GM19043 (cell line): ENCODE measurements around the gene KIF19.
"Not testable (repeated sequence)": the region's sequence is repeated elsewhere in the genome, so short reads cannot be mapped to it uniquely, and the experiment has no call there.

Source experiments
- ATAC-seq: cut with Tn5 transposase; IDR thresholded peaks from one replicate; pipeline ENCODE4 v1.9.1; 2021; ENCODE audit warnings: low read depth; ENCODE audit not compliant: unreplicated experiment

The KIF19 gene

GRCh38 chr17:74383141-74383540 is 57.1 kb downstream of the KIF19 start:
- ATAC-seq: no peak

GRCh38 chr17:74385201-74385600 is 59.2 kb downstream of the KIF19 start:
- ATAC-seq: no peak

GRCh38 chr17:74386386-74386785 is 60.4 kb downstream of the KIF19 start:
- ATAC-seq: no peak

DNA sequence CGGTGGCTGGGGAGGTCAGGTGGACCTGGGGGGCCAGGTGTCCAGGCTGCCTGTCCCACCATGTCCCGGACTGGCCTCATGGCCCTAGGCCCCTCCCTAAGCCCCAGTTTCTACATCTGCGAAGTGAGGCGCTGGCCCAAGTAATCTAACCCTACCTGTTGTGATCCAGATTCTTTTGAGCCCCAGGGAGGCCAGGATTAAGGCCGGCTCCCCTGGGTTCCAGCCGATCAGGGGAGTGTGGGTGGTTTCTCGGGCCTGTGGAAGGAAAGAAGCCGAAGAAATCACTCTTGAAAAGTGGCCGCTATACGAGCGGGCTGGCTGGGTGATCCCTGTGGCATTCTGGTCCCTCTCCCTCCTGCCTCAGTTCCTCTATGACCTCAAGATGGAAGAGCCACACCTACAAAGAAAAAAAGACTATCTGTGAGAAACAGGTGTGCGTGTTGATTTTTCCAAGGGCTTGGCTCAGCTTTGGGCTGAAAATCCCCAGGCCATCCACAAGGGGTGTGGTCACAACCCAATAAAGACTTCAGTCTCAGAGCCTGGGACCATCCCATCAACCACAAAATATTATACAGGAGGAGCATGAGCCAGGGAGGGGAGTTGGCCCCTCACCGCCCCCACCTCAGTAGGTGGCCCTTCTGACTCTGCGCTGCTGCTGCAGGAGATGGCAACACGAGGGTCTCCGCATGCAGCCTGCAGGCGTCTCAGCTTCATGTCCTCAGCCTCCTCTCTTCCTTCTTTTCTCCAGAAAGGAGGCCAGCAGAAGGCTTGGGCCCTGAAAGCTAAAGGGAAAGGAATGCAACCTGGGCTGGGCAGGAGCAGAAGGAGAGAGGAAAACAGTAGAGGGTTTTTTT is 61.6 kb downstream of the KIF19 start:
- no peak for ATAC-seq

DNA sequence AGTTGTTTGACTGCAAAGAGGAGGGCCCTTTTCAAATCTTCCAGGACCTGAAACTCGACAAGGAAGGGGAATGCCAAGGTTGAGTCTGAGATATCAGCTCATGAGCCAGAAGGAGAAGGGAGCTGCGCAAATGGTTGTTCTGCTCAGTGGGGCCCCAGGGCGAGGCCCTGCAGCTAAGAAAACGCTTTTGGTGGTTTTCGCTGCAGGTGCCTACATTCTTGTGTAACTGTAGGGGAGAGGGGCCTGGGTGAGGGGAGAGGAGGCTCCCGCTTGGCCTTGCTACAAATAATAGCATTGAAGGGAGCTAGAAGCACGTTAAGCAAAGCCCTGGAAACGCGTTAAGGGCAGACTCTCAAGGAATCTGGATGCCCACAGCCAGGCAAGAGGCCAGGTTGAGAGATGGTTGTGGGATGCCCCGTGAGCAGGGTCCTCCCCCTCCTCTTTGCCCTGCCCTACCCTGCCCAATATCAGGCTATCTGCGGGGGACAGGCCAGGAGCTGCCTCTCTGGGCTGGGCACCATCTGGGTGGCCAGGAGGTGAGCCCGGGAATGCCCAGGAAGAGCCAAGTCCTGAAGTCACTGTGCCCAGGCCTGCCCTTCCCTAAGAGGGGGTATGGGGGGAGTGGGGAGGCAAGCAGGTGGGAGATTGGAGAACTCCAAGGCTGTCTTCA is 63.2 kb downstream of the KIF19 start:
- no peak for ATAC-seq

DNA sequence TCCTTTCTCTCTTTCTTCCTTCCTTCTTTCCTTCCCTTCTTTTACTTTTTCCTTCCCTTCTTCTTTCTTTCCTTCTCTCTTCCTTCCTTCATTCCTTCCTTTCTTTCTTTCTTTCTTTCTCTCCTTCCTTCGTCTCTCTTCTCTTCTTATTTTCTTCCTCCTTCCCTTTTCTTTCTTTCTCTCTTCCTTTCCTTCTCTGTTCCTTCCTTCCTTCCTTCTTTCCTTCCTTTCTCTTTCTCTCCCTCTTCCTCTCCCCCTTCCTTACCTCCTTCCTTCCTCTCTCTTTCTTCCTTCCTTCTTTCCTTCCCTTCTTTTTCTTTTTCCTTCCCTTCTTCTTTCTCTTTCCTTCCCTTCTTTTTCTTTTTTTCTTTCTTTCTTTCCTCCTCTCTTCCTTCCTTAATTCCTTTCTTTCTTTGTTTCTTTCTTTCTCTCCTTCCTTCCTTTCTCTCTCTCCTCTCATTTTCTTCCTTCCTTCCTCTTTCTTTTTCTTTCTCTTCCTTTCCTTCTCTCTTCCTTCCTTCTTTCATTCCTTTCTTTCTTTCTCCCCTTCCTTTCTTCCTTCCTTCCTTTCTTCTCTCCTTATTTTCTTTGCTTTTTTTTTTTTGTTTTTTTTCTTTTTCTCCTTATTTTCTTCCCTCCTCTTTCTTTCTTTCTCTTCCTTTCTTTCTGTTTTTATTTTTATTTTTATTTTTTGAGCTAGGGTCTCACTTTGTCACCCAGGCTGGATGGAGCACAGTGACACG is 64.1 kb downstream of the KIF19 start:
- ATAC-seq: no peak

- ATAC-seq: no peak
Observed at GRCh38 chr17:74390680-74391653, 64.9 kb downstream of the KIF19 start.

DNA sequence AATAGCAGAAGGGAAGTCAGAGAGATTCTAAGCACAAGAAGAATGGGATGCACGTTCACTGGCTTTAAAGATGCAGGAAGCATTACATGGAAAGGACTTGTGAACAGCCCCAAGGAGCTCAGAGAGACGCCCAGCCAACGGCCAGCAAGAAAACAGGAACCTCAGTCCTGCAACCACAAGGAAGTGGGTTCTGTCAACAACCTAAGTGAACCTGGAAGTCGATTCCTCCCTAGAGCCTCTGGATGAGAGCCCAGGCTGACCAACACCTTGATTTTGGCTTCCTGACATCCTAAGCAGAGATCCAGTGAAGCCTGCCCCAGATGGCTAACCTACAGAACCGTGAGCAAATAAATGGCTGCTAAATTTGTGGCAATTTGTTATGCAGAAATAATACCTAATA is 65.7 kb downstream of the KIF19 start:
- no peak for ATAC-seq

DNA sequence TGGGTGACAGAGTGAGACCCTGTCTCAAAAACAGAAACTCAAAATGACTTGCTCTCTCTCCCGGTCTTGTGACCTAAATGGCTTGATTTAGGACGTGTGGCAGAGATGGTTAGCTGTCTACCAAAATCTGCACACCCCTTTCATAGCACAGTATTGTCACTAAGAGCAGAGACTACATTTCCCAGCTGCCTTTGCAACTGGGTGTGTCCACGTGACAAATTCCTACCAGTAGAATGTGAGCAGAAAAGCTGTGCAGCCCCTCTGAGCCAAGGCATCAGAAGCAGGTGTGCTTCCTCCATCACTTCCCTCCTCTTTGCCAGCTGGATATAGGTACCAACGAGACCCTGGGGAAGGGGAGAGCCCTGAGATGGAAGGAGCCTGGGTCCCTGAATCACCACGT is 66.8 kb downstream of the KIF19 start:
- no peak for ATAC-seq

DNA sequence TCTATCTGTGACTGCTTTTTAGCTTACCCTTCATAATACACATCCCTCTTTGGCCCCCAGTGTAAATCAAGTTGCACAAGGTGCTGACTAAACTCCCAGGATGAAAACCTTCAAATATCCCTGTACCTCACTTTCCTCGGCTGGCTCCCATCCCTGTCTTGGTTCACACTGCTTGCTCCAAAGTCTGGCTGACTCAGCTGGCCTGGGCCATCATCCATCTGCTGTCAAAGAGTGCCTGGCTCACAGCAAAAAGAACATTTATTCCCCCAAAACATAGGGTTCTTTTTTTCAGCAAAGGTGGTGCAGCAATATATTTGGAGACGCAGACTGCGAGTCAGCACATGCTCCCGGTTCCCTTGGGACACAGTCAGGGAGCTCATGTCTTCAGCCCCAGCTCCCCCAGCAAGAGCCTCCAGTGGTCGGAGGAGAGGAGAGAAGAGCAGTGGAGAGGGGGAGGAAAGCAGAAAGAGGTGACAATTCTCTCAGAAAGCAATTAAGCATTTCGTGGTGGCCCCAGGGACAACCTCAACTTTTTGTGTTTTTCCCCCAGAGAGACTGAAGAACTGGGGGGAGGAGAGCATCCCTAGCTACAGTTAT is 67.4 kb downstream of the KIF19 start:
- ATAC-seq: no peak

GRCh38 chr17:74394275-74394950 is 68.4 kb downstream of the KIF19 start:
- no peak for ATAC-seq

- no peak for ATAC-seq
Observed at GRCh38 chr17:74394977-74395376, 69.0 kb downstream of the KIF19 start.

- ATAC-seq: no peak
Observed at GRCh38 chr17:74396567-74396966, 70.5 kb downstream of the KIF19 start.

GRCh38 chr17:74402048-74402447 is 76.0 kb downstream of the KIF19 start:
- no peak for ATAC-seq

GRCh38 chr17:74403512-74404137 is 77.6 kb downstream of the KIF19 start:
- no peak for ATAC-seq

- no peak for ATAC-seq
Observed at GRCh38 chr17:74404218-74404617, 78.2 kb downstream of the KIF19 start.

DNA sequence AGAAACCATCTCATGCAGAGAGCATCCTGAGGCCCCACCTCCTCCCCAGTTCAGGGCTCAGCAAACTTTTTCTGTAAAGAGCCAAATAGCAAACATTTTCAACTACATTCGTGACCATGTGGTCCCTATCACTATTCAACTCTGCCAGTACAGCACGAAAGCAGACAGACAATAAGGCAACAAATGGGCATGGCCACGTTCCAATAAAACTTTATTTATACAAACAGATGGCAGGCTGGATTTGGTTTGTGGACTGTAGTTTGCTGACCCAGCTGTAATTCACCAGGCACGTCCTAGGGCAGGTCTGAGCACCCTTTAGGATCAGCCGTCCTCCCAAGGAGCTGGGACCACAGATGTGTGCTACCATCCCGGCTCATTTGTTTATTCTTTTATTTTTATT is 78.8 kb downstream of the KIF19 start:
- no peak for ATAC-seq

- ATAC-seq: not testable (repeated sequence)
Observed at GRCh38 chr17:74405311-74405710, 79.3 kb downstream of the KIF19 start.
